Colon (tissue), 2 donors: ENCODE results near the gene FOXE1.

ENCODE experiments used
- FAIRE-seq: peaks from 2 replicates; lab custom pipeline; 2012; peaks lifted over from hg19 to GRCh38; lab: Jason Lieb, UNC
- donor health status: control.
- donor health status: control.

Gene FOXE1

GRCh38 chr9:97848480-97849237, 4.4 kb upstream of the FOXE1 start:
- no peak for FAIRE-seq

- FAIRE-seq, result no peak
Observed at GRCh38 chr9:97849980-97850379, 3.0 kb upstream of the FOXE1 start.

GRCh38 chr9:97850746-97851445, 2.1 kb upstream of the FOXE1 start:
- no peak for FAIRE-seq

GRCh38 chr9:97851446-97851883, 1.6 kb upstream of the FOXE1 start:
- no peak for FAIRE-seq

GRCh38 chr9:97852001-97852398, 1.0 kb upstream of the FOXE1 start:
- FAIRE-seq, result no peak

GRCh38 chr9:97852399-97853055, 499 bp upstream of the FOXE1 start:
- FAIRE-seq, result no peak

GRCh38 chr9:97853844-97854695, 1.0 kb downstream of the FOXE1 start:
- no peak for FAIRE-seq

- FAIRE-seq, result no peak
Observed at GRCh38 chr9:97854696-97855485, 1.9 kb downstream of the FOXE1 start.

GRCh38 chr9:97855486-97855875, 2.5 kb downstream of the FOXE1 start:
- FAIRE-seq, result no peak

- FAIRE-seq, result no peak
Observed at GRCh38 chr9:97855899-97856298, 2.9 kb downstream of the FOXE1 start.

GRCh38 chr9:97856857-97857605, 4.0 kb downstream of the FOXE1 start:
- FAIRE-seq, result no peak

- FAIRE-seq, result no peak
Observed at GRCh38 chr9:97857606-97858392, 4.8 kb downstream of the FOXE1 start.

GRCh38 chr9:97858393-97858713, 5.3 kb downstream of the FOXE1 start:
- no peak for FAIRE-seq

- FAIRE-seq, result no peak
Observed at GRCh38 chr9:97858826-97859225, 5.8 kb downstream of the FOXE1 start.

GRCh38 chr9:97859346-97859745, 6.3 kb downstream of the FOXE1 start:
- no peak for FAIRE-seq

- no peak for FAIRE-seq
Observed at GRCh38 chr9:97860451-97861147, 7.6 kb downstream of the FOXE1 start.

GRCh38 chr9:97861148-97861475, 8.1 kb downstream of the FOXE1 start:
- FAIRE-seq, result no peak

- FAIRE-seq, result no peak
Observed at GRCh38 chr9:97863314-97863713, 10.3 kb downstream of the FOXE1 start.

- FAIRE-seq, result no peak
Observed at GRCh38 chr9:97864396-97864795, 11.4 kb downstream of the FOXE1 start.

GRCh38 chr9:97866300-97866699, 13.3 kb downstream of the FOXE1 start:
- FAIRE-seq, result no peak
